Activated CD8-positive, alpha-beta memory T cell treated with anti-CD3 and anti-CD28 coated beads, Interleukin-2, amount 50 U/mL, for 48 hours (primary cell): ENCODE measurements around the gene PCDHA6.
"Not testable (repeated sequence)": the region's sequence is repeated elsewhere in the genome, so short reads cannot be mapped to it uniquely, and the experiment has no call there.

Source experiments
- DNase-seq: peaks from one replicate; pipeline ENCODE4 v3.0.0-alpha.2; 2020

PCDHA6 gene

DNA sequence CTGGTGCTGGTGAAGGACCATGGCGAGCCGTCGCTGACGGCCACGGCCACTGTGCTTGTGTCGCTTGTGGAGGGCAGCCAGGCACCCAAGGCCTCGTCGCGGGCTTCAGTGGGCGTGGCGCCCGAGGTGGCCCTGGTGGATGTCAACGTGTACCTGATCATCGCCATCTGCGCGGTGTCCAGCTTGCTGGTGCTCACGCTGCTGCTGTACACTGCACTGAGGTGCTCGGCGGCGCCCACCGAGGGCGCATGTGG is 30.2 kb downstream of the PCDHA6 start:
- no peak for DNase-seq

GRCh38 chr5:140862441-140863295 is 34.9 kb downstream of the PCDHA6 start:
- no peak for DNase-seq

DNA sequence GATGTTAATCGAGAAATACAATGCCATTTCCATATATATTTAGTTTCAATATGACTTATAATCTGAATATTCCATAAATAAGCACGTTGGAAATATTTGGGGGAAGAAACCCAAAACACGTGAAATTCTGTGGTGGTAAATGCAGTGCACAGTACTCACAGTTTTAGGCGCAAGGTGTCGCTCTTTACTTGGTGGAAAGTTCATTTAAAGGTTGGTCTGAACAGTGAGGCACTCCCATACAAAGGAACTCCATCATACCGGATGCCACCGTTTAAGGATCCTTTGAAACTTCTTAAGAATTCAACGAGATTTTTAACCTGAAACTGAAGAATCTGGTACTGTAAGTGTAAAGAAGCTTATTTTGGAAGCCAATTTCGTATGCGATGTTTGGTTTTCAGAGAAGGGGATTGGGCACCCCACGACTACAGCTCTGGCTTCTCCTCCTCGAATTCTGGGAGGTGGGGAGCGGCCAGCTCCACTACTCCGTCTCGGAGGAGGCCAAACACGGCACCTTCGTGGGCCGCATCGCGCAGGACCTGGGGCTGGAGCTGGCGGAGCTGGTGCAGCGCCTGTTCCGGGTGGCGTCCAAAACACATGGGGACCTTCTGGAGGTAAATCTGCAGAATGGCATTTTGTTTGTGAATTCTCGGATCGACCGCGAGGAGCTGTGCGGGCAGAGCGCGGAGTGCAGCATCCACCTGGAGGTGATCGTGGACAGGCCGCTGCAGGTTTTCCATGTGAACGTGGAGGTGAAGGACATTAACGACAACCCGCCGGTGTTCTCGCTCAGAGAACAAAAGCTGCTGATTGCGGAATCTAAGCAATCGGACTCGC is 41.2 kb downstream of the PCDHA6 start, which contains the start of gene PCDHA11:
Gene PCDHA11 (plus strand): TSS at position 237 of the 834 bp plus-strand sequence. CDS start 147 bp downstream, at position 384.
- no peak for DNase-seq

DNA sequence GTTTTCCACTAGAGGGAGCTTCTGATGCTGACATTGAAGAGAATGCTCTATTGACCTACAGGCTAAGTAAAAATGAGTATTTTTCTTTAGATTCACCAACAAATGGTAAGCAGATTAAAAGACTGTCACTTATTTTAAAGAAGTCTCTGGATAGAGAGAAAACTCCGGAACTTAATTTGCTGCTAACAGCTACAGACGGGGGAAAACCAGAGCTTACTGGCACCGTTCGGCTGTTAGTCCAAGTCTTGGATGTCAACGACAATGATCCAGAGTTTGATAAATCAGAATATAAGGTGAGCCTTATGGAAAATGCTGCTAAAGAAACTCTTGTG is 41.8 kb downstream of the PCDHA6 start:
- DNase-seq, result no peak

DNA sequence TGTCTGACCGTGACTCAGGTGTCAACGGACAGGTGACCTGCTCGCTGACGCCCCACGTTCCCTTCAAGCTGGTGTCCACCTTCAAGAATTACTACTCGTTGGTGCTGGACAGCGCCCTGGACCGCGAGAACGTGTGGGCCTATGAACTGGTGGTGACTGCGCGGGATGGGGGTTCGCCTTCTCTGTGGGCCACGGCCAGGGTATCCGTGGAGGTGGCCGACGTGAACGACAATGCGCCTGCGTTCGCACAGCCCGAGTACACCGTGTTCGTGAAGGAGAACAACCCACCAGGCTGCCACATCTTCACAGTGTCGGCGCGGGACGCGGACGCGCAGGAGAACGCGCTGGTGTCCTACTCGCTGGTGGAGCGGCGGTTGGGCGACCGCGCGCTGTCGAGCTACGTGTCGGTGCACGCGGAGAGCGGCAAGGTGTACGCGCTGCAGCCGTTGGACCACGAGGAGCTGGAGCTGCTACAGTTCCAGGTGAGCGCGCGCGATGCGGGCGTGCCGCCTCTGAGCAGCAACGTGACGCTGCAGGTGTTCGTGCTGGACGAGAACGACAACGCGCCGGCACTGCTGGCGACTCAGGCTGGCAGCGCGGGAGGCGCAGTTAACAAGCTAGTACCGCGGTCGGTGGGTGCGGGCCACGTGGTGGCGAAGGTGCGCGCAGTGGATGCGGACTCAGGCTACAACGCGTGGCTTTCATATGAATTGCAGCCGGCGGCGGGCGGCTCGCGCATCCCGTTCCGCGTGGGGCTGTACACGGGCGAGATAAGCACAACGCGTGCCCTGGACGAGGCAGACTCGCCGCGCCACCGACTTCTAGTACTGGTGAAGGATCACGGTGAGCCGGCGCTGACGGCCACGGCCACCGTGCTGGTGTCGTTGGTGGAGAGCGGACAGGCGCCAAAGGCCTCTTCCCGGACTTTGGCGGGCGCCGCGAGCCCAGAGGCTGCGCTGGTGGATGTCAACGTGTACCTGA is 42.8 kb downstream of the PCDHA6 start:
- no peak for DNase-seq

- DNase-seq, result no peak
These were observed 47.6 kb downstream of the PCDHA6 start, which contains the start of gene PCDHA12 for GRCh38 chr5:140875085-140876065. Gene PCDHA12, plus strand, starts transcription at chr5:140875308. Its CDS starts 165 bp downstream, at chr5:140875473.

GRCh38 chr5:140876541-140877261 is 48.9 kb downstream of the PCDHA6 start:
- not testable (repeated sequence) for DNase-seq

GRCh38 chr5:140877262-140877581 is 49.5 kb downstream of the PCDHA6 start:
- no peak for DNase-seq
